H1 (cell line): Measurements from ENCODE around the gene ZNF860. TPM values are rescaled to one million over a fixed set of nuclear protein-coding genes. Genes with fewer than 3 reads are reported as not detected.

Experiments
- CTCF ChIA-PET: fragments of 300-600 bp; sonication (Branson Sonifier 250); formaldehyde crosslinking; loops from one replicate; lab custom pipeline; 2021; ENCODE audit not compliant: partially characterized antibody; lab: Charles Lee
- POLR2A ChIA-PET: fragments of 300-600 bp; sonication (Branson Sonifier 250); formaldehyde crosslinking; loops from one replicate; lab custom pipeline; 2021; ENCODE audit warnings: inconsistent platforms; ENCODE audit not compliant: partially characterized antibody; lab: Charles Lee
- DNase-seq, 2 experiments: peaks; one replicate each; pipeline versions ENCODE4 v3.0.0 to v3.0.0-alpha.2; 2010 to 2022; ENCODE audit warnings: low spot score in 2 of 2, low read depth in 1 of 2, mixed read lengths in 1 of 2
- FAIRE-seq: peaks from 2 replicates; lab custom pipeline; 2011; peaks lifted over from hg19 to GRCh38; lab: Jason Lieb, UNC
- H2AFZ ChIP-seq: 2 replicates; pipeline ENCODE4 v1.8.1; 2012; ENCODE audit warnings: low read length, inconsistent platforms
- H2AK5ac ChIP-seq: 2 replicates; pipeline ENCODE4 v1.6.1; 2013; ENCODE audit warnings: low read depth, low read length
- H2BK120ac ChIP-seq: replicated peaks from 2 replicates; pipeline ENCODE3; 2013; ENCODE audit warnings: low read depth, low read length, inconsistent platforms
- H2BK12ac ChIP-seq: 2 replicates; pipeline ENCODE4 v1.6.1; 2013; ENCODE audit warnings: low read depth, low read length
- H2BK15ac ChIP-seq: 2 replicates; pipeline ENCODE4 v1.6.1; 2013; ENCODE audit warnings: low read length
- H2BK20ac ChIP-seq: 2 replicates; pipeline ENCODE4 v1.6.1; 2013; ENCODE audit warnings: low read length
- H2BK5ac ChIP-seq: 2 replicates; pipeline ENCODE4 v1.6.1; 2013; ENCODE audit warnings: low read depth, low read length
- H3K14ac ChIP-seq: 2 replicates; pipeline ENCODE4 v1.6.1; 2013; ENCODE audit warnings: inconsistent platforms; ENCODE audit not compliant: insufficient read length
- H3K18ac ChIP-seq: 2 replicates; pipeline ENCODE4 v1.6.1; 2013; ENCODE audit warnings: low read length; ENCODE audit errors: extremely low read depth
- H3K23ac ChIP-seq: 2 replicates; pipeline ENCODE4 v1.6.1; 2013; ENCODE audit warnings: inconsistent platforms; ENCODE audit not compliant: insufficient read length
- H3K23me2 ChIP-seq: 2 replicates; pipeline ENCODE4 v1.6.1; 2013; ENCODE audit warnings: low read depth, low read length
- H3K27ac ChIP-seq: 2 replicates; pipeline ENCODE4 v1.6.1; 2011; ENCODE audit warnings: low read depth, low read length, inconsistent platforms
- H3K27me3 ChIP-seq, 4 experiments: replicated peaks in 1 of 4; 1 replicate in 1 of 4; 2 replicates in 3 of 4; pipeline versions ENCODE4 v1.6.1 to v1.8.1; 2011 to 2013; ENCODE audit warnings: low read length in 3 of 4, mild to moderate bottlenecking in 3 of 4, inconsistent platforms in 2 of 4, mixed read lengths in 2 of 4, moderate library complexity in 1 of 4; ENCODE audit not compliant: control insufficient read depth in 3 of 4, insufficient read depth in 3 of 4; ENCODE audit errors: extremely low read depth in 1 of 4
- H3K36me3 ChIP-seq, 4 experiments: 2 replicates each; pipeline versions ENCODE4 v1.6.1 to v1.8.1; 2011 to 2013; ENCODE audit warnings: mild to moderate bottlenecking in 4 of 4, low read length in 3 of 4, moderate library complexity in 2 of 4, control low read depth in 1 of 4, inconsistent platforms in 1 of 4; ENCODE audit not compliant: insufficient read depth in 4 of 4, control insufficient read depth in 2 of 4
- H3K4ac ChIP-seq: replicated peaks from 2 replicates; pipeline ENCODE3; 2013; ENCODE audit warnings: low read length, low read depth, mixed read lengths, inconsistent platforms; ENCODE audit not compliant: insufficient read length
- H3K4me1 ChIP-seq, 4 experiments: replicated peaks in 1 of 4; 1 replicate in 1 of 4; 2 replicates in 3 of 4; pipeline versions ENCODE4 v1.6.1 to v1.8.1; 2011 to 2013; ENCODE audit warnings: low read length in 3 of 4, inconsistent platforms in 2 of 4, mixed read lengths in 1 of 4; ENCODE audit not compliant: insufficient read depth in 4 of 4, control insufficient read depth in 3 of 4
- H3K4me2 ChIP-seq, 2 experiments: 2 replicates each; pipeline versions ENCODE4 v1.6.1 to v1.8.1; 2011 to 2013; ENCODE audit warnings: low read depth in 2 of 2, low read length in 2 of 2, control low read depth in 1 of 2, inconsistent platforms in 1 of 2, mild to moderate bottlenecking in 1 of 2; ENCODE audit not compliant: insufficient read depth in 1 of 2
- H3K4me3 ChIP-seq, 4 experiments: fragments of 200-600, 300-600 bp in 1 of 4; sonication (generic), shearing (Covaris generic), sonication (Bioruptor Twin) in 1 of 4; 2 replicates each; pipeline versions ENCODE4 v1.5.1 to v1.8.1; 2011 to 2016; ENCODE audit warnings: low read length in 4 of 4, low read depth in 3 of 4, control low read depth in 2 of 4, inconsistent platforms in 2 of 4, mild to moderate bottlenecking in 2 of 4, mixed read lengths in 1 of 4, moderate library complexity in 1 of 4; ENCODE audit not compliant: insufficient read depth in 2 of 4; ENCODE audit errors: extremely low read depth in 1 of 4
- H3K56ac ChIP-seq: replicated peaks from 2 replicates; pipeline ENCODE3; 2013; ENCODE audit warnings: low read depth, mild to moderate bottlenecking, mixed read lengths, low read length, inconsistent platforms; ENCODE audit not compliant: insufficient read length
- H3K79me1 ChIP-seq: 2 replicates; pipeline ENCODE4 v1.6.1; 2013; ENCODE audit warnings: low read depth, low read length, control low read depth
- H3K79me2 ChIP-seq, 2 experiments: 2 replicates each; pipeline versions ENCODE4 v1.6.1 to v1.8.1; 2012 to 2013; ENCODE audit warnings: low read length in 2 of 2, mild to moderate bottlenecking in 2 of 2, inconsistent platforms in 1 of 2; ENCODE audit not compliant: insufficient read depth in 2 of 2, control insufficient read depth in 1 of 2
- H3K9ac ChIP-seq, 4 experiments: replicated peaks in 1 of 4; 1 replicate in 1 of 4; 2 replicates in 3 of 4; pipeline versions ENCODE4 v1.6.1 to v1.8.1; 2011 to 2013; ENCODE audit warnings: low read depth in 3 of 4, low read length in 3 of 4, control low read depth in 2 of 4, mild to moderate bottlenecking in 2 of 4, moderate library complexity in 2 of 4, inconsistent platforms in 1 of 4; ENCODE audit errors: extremely low read depth in 1 of 4
- H3K9me3 ChIP-seq, 2 experiments: 2 replicates each; pipeline versions ENCODE4 v1.6.1 to v1.8.1; 2012 to 2013; ENCODE audit warnings: mild to moderate bottlenecking in 2 of 2, moderate library complexity in 2 of 2, control low read depth in 1 of 2, inconsistent platforms in 1 of 2, low read depth in 1 of 2, low read length in 1 of 2, mixed read lengths in 1 of 2; ENCODE audit not compliant: insufficient read depth in 2 of 2
- H4K20me1 ChIP-seq, 2 experiments: replicated peaks in 1 of 2; 2 replicates each; pipeline versions ENCODE3 to v1.8.1; 2011 to 2013; ENCODE audit warnings: inconsistent platforms in 2 of 2, low read length in 2 of 2, mild to moderate bottlenecking in 1 of 2; ENCODE audit not compliant: insufficient read depth in 2 of 2, control insufficient read depth in 1 of 2
- H4K5ac ChIP-seq: 2 replicates; pipeline ENCODE4 v1.6.1; 2013; ENCODE audit warnings: low read length, low read depth, mixed read lengths, inconsistent platforms; ENCODE audit not compliant: insufficient read length
- H4K8ac ChIP-seq: 2 replicates; pipeline ENCODE4 v1.8.0; 2013; ENCODE audit warnings: mild to moderate bottlenecking, moderate library complexity, low read length, inconsistent platforms; ENCODE audit not compliant: insufficient read depth; ENCODE audit errors: extremely low read depth
- H4K91ac ChIP-seq: replicated peaks from 2 replicates; pipeline ENCODE3; 2013; ENCODE audit warnings: low read length, mixed read lengths, inconsistent platforms; ENCODE audit not compliant: insufficient read length
- ATF2 ChIP-seq: IDR thresholded peaks from 2 replicates; pipeline ENCODE4 v1.6.1; 2012; ENCODE audit warnings: low read length, inconsistent platforms
- BACH1 ChIP-seq: IDR thresholded peaks from 2 replicates; pipeline ENCODE4 v1.6.1; 2012; ENCODE audit warnings: low read length, improper control_type of control experiment
- FOSL1 ChIP-seq: IDR thresholded peaks from 2 replicates; pipeline ENCODE4 v1.6.1; 2011; ENCODE audit warnings: mild to moderate bottlenecking, low read depth, low read length, moderate library complexity; ENCODE audit not compliant: insufficient read depth
- HDAC6 ChIP-seq: IDR thresholded peaks from one replicate; pipeline ENCODE4 v1.7.1; 2012; ENCODE audit warnings: low read depth, mild to moderate bottlenecking, inconsistent platforms, low read length, moderate library complexity
- JUN ChIP-seq: IDR thresholded peaks from 2 replicates; pipeline ENCODE4 v1.6.1; 2011; ENCODE audit warnings: low read depth, mild to moderate bottlenecking, improper control_type of control experiment, low read length
- KDM4A ChIP-seq: IDR thresholded peaks from one replicate; pipeline ENCODE4 v1.7.1; 2012; ENCODE audit warnings: low read depth, mild to moderate bottlenecking, moderate library complexity, low read length, inconsistent platforms; ENCODE audit not compliant: severe bottlenecking
- NANOG ChIP-seq: IDR thresholded peaks from 2 replicates; pipeline ENCODE4 v1.6.1; 2011; ENCODE audit warnings: low read length, low read depth, mild to moderate bottlenecking, inconsistent platforms; ENCODE audit not compliant: insufficient read depth, poor library complexity, severe bottlenecking
- NRF1 ChIP-seq: IDR thresholded peaks from 2 replicates; pipeline ENCODE4 v1.6.1; 2011; ENCODE audit warnings: mild to moderate bottlenecking, low read depth, low read length, improper control_type of control experiment
- RBBP5 ChIP-seq: IDR thresholded peaks from 2 replicates; pipeline ENCODE4 v1.7.1; 2012; ENCODE audit warnings: low read depth, mild to moderate bottlenecking, inconsistent platforms, low read length, moderate library complexity, borderline replicate concordance
- SP1 ChIP-seq: IDR thresholded peaks from 2 replicates; pipeline ENCODE4 v1.6.1; 2011; ENCODE audit warnings: low read depth, low read length
- SP4 ChIP-seq: IDR thresholded peaks from 2 replicates; pipeline ENCODE4 v1.6.1; 2012; ENCODE audit warnings: low read length, inconsistent platforms
- USF2 ChIP-seq: IDR thresholded peaks from 2 replicates; pipeline ENCODE4 v1.6.1; 2011; ENCODE audit warnings: low read length, improper control_type of control experiment
- WGBS, 2 experiments: shearing (Covaris generic) in 1 of 2; methylation state at CpG; one replicate each; pipeline versions ENCODE4 v1.1.6 to v1.1.7; 2013 to 2015; ENCODE audit warnings: low lambda C conversion rate in 2 of 2, mixed read lengths in 2 of 2, inconsistent platforms in 1 of 2, low coverage in 1 of 2, missing lambda C conversion rate in 1 of 2; ENCODE audit not compliant: insufficient replicate concordance in 2 of 2, insufficient coverage in 1 of 2, insufficient read length in 1 of 2; ENCODE audit errors: extremely low coverage in 1 of 2, missing lambda C conversion rate in 1 of 2; 5-methylcytosine and 5-hydroxymethylcytosine counted together
- polyA plus RNA-seq, 7 experiments: library from polyadenylated mRNA; depleted of rRNA in 3 of 7; stranded (reverse) in 5 of 7; unstranded in 2 of 7; fragments of >200 nt in 5 of 7; fragments of 200-250 nt in 2 of 7; gene quantifications; 1 replicate in 5 of 7; 2 replicates in 1 of 7; 4 replicates in 1 of 7; pipeline versions ENCODE4 v1.2.1 to v1.2.3, GENCODE V29; 2011 to 2013; ENCODE audit warnings: missing spikeins in 2 of 7, mixed read lengths in 2 of 7
- total RNA-seq: library from RNA; stranded (reverse); fragmentation: NEBNext Ultra II Directional; extraction: Animal tissue kit (Norgen Biotek cat#: 25700); gene quantifications from 2 replicates; pipeline ENCODE4 v1.2.1, GENCODE V29; 2021

ZNF860 gene
- total and polyA plus RNA-seq, 2 of the 8 experiments (the other 6 are each of a cell fraction or from before 2014, with no cell fraction given) = 3.2 to 8.6 TPM

DNA sequence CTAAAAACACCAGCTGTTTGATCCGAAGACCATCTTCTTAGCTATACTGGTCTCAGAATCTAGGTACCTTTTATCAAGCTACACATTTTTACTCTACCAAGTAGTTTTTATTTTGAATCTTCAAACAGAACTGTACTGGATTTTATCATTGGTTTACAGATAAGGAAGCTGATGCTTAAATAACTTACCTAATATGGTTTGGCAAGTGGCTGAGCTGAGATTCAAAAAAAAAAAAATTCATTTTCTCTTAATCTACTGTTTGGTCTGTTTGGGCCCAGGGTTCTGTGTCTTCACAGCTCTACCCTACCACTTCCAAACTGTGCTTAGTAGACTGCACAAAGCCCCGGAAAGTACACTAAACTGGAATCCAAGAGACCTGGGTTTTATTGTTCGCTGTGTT is 35.7 kb downstream of the ZNF860 start:
- Histone ChIP-seq H2BK120ac (no peak overlapping the region), H4K20me1 (no peaks in the 10 kb centered on the region), H3K79me2 (no peaks in the 10 kb centered on the region), H3K4ac (no peak overlapping the region), H3K36me3 (no peaks in the 10 kb centered on the region), H3K18ac (no peak overlapping the region), H3K14ac (no peak overlapping the region), H2BK15ac (no peak overlapping the region), H3K23me2 (no peaks in the 10 kb centered on the region), H4K91ac (no peak overlapping the region), H3K23ac (no peak overlapping the region), H3K27ac (no peak overlapping the region), H4K8ac (no peak overlapping the region), H4K5ac (no peak overlapping the region), H3K4me3 (no peak overlapping the region), H3K27me3 (no peaks in the 10 kb centered on the region), H3K56ac (no peak overlapping the region), H2BK12ac (no peak overlapping the region), H3K4me1 (no peaks in the 10 kb centered on the region), H2AK5ac (no peak overlapping the region), H3K9me3 (no peaks in the 10 kb centered on the region), H2AFZ (no peak overlapping the region), H3K4me2 (no peak overlapping the region), H3K9ac (no peak overlapping the region), H2BK20ac (no peak overlapping the region), H2BK5ac (no peak overlapping the region), H3K79me1 (no peaks in the 10 kb centered on the region)
- TF ChIP-seq BACH1 (no peak), USF2 (no peak), RBBP5 (no peak), JUN (no peak), NANOG (no peak), FOSL1 (no peak), SP4 (no peak), SP1 (no peak), KDM4A (no peak), ATF2 (no peak), NRF1 (no peak), HDAC6 (no peak)
- 94% methylated on average over 3 of the region's 3 CpGs; no CpG with 5 or more reads in 1 of the 2 experiments for WGBS, 2 experiments
- DNase-seq (no peak), FAIRE-seq (no peak)
- ChIA-PET CTCF (interaction anchor here (0.7 to 4.6 kb wide), 15 partner anchors 9 to 213 kb away, joined by 3 to 33 read pairs (median 4); no protein-coding TSS in a partner anchor), POLR2A (no interaction called here)
